Thymus (tissue), 11 donors: Measurements from ENCODE around the gene ATP1A2. TPM values are rescaled to one million over a fixed set of nuclear protein-coding genes. Genes with fewer than 3 reads are reported as not detected.
"Not testable (repeated sequence)": the region's sequence is repeated elsewhere in the genome, so short reads cannot be mapped to it uniquely, and the experiment has no call there.

Experiments
- DNase-seq, 9 donors: peaks; one replicate each; pipeline ENCODE4 v3.0.0-alpha.2; 2013; ENCODE audit warnings: low spot score in 9 of 9, low read depth in 6 of 9, missing footprints in 1 of 9
- H3K27ac ChIP-seq, 2 donors: one replicate each; pipeline ENCODE4 v1.5.1; 2013; ENCODE audit warnings: control low read depth in 1 of 2, low read depth in 1 of 2, low read length in 1 of 2, mild to moderate bottlenecking in 1 of 2, moderate library complexity in 1 of 2
- H3K27me3 ChIP-seq, 2 donors: one replicate each; pipeline ENCODE4 v1.5.1; 2013; ENCODE audit warnings: low read length in 1 of 2; ENCODE audit not compliant: control insufficient read depth in 2 of 2, insufficient read depth in 1 of 2
- H3K36me3 ChIP-seq, 2 donors: one replicate each; pipeline ENCODE4 v1.5.1; 2013; ENCODE audit warnings: low read length in 1 of 2, mild to moderate bottlenecking in 1 of 2, moderate library complexity in 1 of 2; ENCODE audit not compliant: control insufficient read depth in 2 of 2, insufficient read depth in 2 of 2
- H3K4me1 ChIP-seq, 2 donors: one replicate each; pipeline ENCODE4 v1.5.1; 2013; ENCODE audit warnings: low read length in 2 of 2; ENCODE audit not compliant: control insufficient read depth in 2 of 2, insufficient read depth in 2 of 2
- H3K4me3 ChIP-seq, 2 donors: one replicate each; pipeline ENCODE4 v1.5.1; 2013; ENCODE audit warnings: low read length in 2 of 2, control low read depth in 1 of 2, mild to moderate bottlenecking in 1 of 2
- H3K9me3 ChIP-seq, 2 donors: one replicate each; pipeline ENCODE4 v1.5.1; 2013; ENCODE audit warnings: low read length in 1 of 2, mild to moderate bottlenecking in 1 of 2; ENCODE audit not compliant: control insufficient read depth in 2 of 2, insufficient read depth in 1 of 2
- WGBS: extraction: QIAGEN DNeasy Blood & Tissue Kit; methylation state at CpG from one replicate; pipeline ENCODE4 v1.1.7; 2013; 5-methylcytosine and 5-hydroxymethylcytosine counted together
- polyA plus RNA-seq: library from polyadenylated mRNA; stranded (reverse); fragments of 200-250 nt; gene quantifications from one replicate; pipeline ENCODE4 v1.2.3, GENCODE V29; 2013
- total RNA-seq: library from RNA; stranded (reverse); fragments of 120-200 nt; gene quantifications from one replicate; pipeline ENCODE4 v1.2.4, GENCODE V29; 2013
- donor health status: healthy.

ATP1A2 gene
- total and polyA plus RNA-seq, 2 donors = 0.38 to 1.3 TPM

DNA sequence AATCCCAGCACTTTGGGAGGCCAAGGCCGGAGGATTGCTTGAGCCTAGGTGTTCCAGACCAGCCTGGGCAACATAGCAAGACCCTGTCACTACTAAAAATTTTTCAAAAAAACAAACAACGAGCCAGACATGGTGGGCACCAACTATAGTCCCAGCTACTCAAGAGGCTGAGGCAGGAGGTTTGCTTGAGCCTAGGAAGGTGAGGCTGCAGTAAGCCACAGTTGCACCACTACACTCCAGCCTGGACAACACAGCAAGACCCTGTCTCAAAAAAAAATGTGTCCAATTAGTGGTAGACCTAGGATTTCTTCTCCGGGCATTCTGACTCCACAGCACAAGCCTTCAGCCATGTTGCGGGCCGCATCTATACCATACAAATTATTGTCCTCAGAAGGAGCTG, 10.4 kb upstream of the ATP1A2 start:
- no peak overlapping the region for H3K4me3 ChIP-seq
- WGBS = 96% methylated on average over 5 of the region's 5 CpGs
- peaks cover 4 to 10% of the 10 kb centered on the region in 2 donors for H3K4me1 ChIP-seq

DNA sequence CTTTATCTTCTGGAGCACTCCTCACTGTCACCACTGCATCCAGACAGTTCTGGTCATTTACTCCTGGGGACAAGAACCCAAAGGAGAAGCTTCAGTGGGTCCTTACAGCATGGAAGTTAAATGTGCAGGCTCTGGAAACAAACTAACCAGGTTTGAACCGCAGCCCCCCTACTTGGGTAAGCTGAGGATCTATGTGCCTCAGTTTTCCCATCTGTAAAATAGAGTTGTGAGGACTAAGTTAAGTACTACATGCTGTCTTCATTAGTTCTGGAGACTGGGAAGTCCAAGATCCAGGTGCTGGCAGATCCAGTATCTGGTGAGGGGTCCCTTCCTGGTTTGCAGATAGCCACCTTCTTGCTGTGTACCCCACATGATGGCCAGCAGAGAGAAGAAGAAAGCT, 8.0 kb upstream of the ATP1A2 start:
- Histone ChIP-seq H3K4me1 (no peaks in the 10 kb centered on the region), H3K4me3 (no peak overlapping the region), H3K9me3 (no peaks in the 10 kb centered on the region), H3K27ac (no peak overlapping the region), H3K27me3 (peaks cover 0 to 3% of the 10 kb centered on the region in 2 donors), H3K36me3 (no peaks in the 10 kb centered on the region)
- 97% methylated on average over 1 of the region's 1 CpG for WGBS
- no peak for DNase-seq

More for the DNA sequence above, 10.4 kb upstream of the ATP1A2 start:
- H3K9me3 ChIP-seq = no peaks in the 10 kb centered on the region
- no peak for DNase-seq
- peaks cover 0 to 3% of the 10 kb centered on the region in 2 donors for H3K27me3 ChIP-seq
- H3K27ac ChIP-seq = no peak overlapping the region
- H3K36me3 ChIP-seq = no peaks in the 10 kb centered on the region

DNA sequence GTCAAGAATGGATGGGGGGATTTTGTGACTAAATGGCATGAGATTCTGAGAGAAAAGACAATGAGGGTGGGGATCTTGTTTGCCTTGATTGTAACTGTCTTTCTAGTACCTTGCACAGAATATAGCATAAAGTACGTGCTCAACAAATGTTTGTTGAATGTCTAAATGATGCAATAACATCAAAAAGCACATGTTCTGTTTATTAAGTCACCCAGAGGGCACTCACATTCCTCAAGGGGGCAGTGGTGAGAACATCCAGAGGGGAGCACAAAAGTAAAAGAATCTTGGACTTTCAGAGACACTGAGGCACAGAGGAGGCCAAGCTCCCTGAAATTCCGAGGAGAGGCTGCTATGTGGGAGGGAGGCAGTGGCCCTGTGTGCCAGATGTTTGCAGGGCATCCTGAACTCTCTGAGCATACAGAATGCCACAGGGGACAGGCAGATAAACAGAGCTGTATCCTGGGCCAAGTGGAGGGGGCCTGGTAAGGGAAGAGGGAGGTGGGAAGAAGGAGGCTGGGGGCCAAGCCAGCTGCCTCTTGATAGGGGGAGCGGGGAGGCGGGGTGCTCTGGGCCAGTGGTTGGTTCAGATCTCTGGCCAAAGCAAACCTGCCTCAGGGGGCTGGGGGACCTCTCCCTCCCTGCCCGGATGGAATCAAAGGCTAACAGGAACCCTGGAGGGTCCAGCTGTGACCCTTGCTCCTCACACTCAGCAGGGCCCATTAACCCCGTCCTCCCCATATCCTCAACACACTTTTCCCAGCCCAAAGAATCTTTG, 6.5 kb upstream of the ATP1A2 start:
- Histone ChIP-seq H3K4me1 (no peaks in the 10 kb centered on the region), H3K27ac (no peak overlapping the region), H3K36me3 (no peaks in the 10 kb centered on the region), H3K4me3 (no peak overlapping the region), H3K27me3 (peaks cover 0 to 8% of the 10 kb centered on the region in 2 donors), H3K9me3 (no peaks in the 10 kb centered on the region)
- WGBS = 77% methylated on average over 6 of the region's 6 CpGs
- DNase-seq = peak in 3 of 9 donors; percentile 28 to 56 (median 33)

DNA sequence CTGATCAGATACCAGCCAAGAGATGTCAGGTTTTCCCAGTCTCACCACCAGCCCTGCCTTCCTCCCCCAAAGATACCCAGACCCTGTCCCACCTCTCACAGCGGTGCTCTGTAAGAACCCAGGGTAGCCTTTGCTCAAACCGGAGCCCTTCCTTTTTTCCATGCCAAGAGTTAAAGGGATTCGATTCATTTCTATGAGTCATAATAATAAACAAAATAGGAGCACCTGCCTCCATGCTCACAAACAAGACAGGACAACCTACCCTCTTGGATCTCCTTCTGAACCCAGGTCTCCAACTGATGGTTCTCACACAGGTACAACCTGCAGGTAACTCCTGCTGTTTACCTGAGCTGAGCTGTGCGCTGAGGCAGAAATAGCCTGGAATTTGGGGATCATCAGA, 5.9 kb upstream of the ATP1A2 start:
- WGBS = 90% methylated on average over 4 of the region's 4 CpGs
- H3K27ac ChIP-seq = no peak overlapping the region

DNA sequence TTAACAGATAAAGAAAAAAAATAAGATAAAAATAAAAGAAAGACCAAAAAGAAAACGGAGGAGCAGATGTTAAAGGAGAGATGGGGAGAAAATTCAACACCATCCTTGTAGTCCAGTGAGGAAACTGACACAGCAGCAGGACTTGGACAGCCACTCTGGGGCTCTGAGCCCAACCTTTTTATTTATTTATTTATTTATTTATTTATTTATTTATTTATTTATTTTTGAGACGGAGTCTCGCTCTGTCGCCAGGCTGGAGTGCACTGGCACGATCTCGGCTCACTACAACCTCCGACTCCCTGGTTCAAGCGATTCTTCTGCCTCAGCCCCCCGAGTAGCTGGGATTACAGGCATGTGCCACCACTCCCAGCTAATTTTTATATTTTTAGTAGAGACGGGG, 4.1 kb upstream of the ATP1A2 start:
- peaks cover 0 to 25% of the 10 kb centered on the region in 2 donors for H3K27me3 ChIP-seq
- not testable (repeated sequence) for DNase-seq, H3K9me3 ChIP-seq, H3K36me3 ChIP-seq, H3K4me1 ChIP-seq, H3K27ac ChIP-seq, H3K4me3 ChIP-seq
- WGBS = 97% methylated on average over 10 of the region's 10 CpGs

More for the DNA sequence above, 5.9 kb upstream of the ATP1A2 start:
- peaks cover 0 to 9% of the 10 kb centered on the region in 2 donors for H3K27me3 ChIP-seq
- no peak overlapping the region for H3K4me3 ChIP-seq
- no peaks in the 10 kb centered on the region for H3K4me1 ChIP-seq
- DNase-seq = no peak
- no peaks in the 10 kb centered on the region for H3K36me3 ChIP-seq
- no peaks in the 10 kb centered on the region for H3K9me3 ChIP-seq

DNA sequence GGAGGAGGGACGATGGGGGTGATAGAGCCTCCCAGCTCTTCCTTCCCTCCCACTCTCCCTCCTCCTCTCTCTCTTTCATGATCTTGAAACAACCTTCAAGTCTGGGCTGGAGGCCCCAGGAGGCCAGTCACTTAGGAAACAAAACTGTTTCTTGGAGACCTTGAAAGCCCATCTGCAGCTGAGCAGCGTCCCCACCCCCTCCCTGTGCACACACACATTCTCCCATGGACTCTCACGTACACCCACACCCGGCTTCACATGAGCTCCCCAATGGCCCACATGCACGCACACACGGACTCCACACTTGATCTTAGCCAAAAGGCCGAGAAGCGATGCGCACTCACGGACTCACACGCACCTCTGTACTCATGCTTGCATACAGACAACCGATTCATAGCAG, 3.2 kb upstream of the ATP1A2 start:
- no peak overlapping the region for H3K4me3 ChIP-seq
- 95% methylated on average over 12 of the region's 12 CpGs for WGBS

DNA sequence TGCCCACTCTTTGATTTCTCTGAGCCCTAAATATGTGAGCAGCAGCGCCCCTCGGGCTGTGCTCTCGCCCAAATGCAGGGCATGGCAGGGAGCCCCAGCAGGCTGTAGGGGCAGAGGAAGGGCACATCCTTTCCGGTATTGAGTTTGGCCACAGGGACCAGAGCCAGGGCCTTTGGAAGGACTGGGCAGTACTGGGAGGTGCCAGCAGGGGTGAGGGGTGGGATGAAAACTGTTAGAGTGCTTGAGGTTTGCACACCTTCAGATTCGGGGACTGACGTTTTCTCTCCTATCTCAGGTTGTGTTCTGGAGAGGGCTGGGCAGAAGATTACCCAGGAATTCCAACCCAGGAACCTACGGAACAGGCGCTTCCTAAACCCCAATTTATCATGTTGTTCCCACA, 2.2 kb upstream of the ATP1A2 start:
- H3K4me1 ChIP-seq = no peaks in the 10 kb centered on the region
- H3K4me3 ChIP-seq = no peak overlapping the region
- no peak for DNase-seq
- peaks cover 0 to 43% of the 10 kb centered on the region in 2 donors for H3K27me3 ChIP-seq
- H3K9me3 ChIP-seq = no peaks in the 10 kb centered on the region
- H3K36me3 ChIP-seq = no peaks in the 10 kb centered on the region
- H3K27ac ChIP-seq = no peak overlapping the region
- 97% methylated on average over 8 of the region's 8 CpGs for WGBS

More for the DNA sequence above, 3.2 kb upstream of the ATP1A2 start:
- Histone ChIP-seq H3K27me3 (peaks cover 0 to 34% of the 10 kb centered on the region in 2 donors), H3K36me3 (no peaks in the 10 kb centered on the region), H3K4me1 (no peaks in the 10 kb centered on the region), H3K27ac (no peak overlapping the region), H3K9me3 (no peaks in the 10 kb centered on the region)
- no peak for DNase-seq

DNA sequence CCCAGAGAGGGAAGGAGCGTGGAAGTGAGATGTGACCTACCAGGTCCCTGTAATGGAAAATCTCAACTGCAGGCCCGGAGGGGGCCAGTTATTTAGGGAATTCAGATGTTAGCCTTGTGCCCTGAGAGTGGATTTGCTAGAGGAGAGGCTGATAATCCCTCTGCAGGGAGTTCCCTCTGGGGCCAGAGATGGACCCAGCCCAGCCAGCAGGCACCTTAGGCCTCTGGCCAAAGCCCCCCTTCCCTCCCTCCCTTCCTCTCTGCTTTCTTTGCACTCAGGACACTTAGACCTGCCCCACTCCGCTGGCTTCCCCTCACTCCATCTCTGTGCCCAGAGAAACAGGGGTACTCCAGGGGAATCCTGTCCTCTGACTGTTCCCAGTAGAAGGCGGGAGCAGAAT, 1.5 kb upstream of the ATP1A2 start:
- Histone ChIP-seq H3K27ac (no peak overlapping the region), H3K9me3 (no peaks in the 10 kb centered on the region), H3K4me1 (no peaks in the 10 kb centered on the region), H3K27me3 (peaks cover 0 to 43% of the 10 kb centered on the region in 2 donors), H3K36me3 (no peaks in the 10 kb centered on the region), H3K4me3 (no peak overlapping the region)
- 96% methylated on average over 4 of the region's 4 CpGs for WGBS
- DNase-seq = no peak

DNA sequence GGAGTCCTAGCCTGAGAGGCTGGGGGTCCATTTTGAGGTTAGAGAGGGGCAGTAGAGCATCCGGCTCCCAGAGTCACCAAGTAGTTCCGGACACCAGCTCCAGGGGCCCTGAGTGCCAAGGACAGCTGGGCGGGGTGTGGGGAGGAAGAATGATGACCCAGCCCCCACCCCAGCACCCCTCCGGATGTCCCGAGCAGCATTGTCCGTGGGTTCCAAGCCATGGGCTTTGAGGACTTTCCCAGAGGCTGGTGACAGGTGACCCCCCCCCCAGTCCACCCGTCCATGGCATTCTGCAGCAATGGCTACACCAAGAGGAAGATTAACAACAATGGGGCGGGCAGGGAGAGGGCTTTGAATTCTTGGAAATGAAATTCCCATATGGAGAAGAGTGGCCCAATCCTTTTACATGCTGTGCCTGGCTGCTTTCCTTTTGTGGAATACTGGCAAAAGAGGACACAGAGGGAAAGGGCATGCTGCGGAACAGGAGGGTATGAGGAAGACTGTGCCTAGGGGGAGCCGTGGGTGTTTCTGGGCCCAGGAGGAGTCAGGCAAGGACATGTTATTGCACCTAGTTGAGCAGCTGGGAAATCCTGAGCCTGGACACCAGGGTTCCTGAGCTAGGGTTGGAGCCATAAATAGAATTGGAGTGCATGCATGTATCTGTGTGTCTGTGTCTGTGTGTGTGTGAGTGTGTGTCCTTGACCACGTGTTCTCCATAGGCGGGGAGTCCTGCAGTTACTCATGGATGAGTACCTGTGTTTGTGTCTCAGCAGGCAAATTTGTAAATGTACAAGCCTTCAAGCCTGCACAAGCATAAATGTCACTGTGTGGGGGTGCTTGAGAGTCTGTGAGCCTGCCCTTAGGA, 956 bp downstream of the ATP1A2 start:
- no peaks in the 10 kb centered on the region for H3K36me3 ChIP-seq
- DNase-seq = no peak
- H3K27ac ChIP-seq = no peak overlapping the region
- no peaks in the 10 kb centered on the region for H3K4me1 ChIP-seq
- no peaks in the 10 kb centered on the region for H3K9me3 ChIP-seq
- no peak overlapping the region for H3K4me3 ChIP-seq
- WGBS = 88% methylated on average over 12 of the region's 12 CpGs
- H3K27me3 ChIP-seq = peaks cover 0 to 40% of the 10 kb centered on the region in 2 donors
